Measurements from ENCODE around the gene HNRNPAB. TPM values are rescaled to one million over a fixed set of nuclear protein-coding genes. Genes with fewer than 3 reads are reported as not detected.
A peak's percentile ranks its signal among the peaks of the same experiment; 100 is the strongest.
"Not testable (repeated sequence)": the region's sequence is repeated elsewhere in the genome, so short reads cannot be mapped to it uniquely, and the experiment has no call there.

Gene HNRNPAB
- total RNA-seq, 2 experiments from 2014 or later: 185 to 215 TPM

DNA sequence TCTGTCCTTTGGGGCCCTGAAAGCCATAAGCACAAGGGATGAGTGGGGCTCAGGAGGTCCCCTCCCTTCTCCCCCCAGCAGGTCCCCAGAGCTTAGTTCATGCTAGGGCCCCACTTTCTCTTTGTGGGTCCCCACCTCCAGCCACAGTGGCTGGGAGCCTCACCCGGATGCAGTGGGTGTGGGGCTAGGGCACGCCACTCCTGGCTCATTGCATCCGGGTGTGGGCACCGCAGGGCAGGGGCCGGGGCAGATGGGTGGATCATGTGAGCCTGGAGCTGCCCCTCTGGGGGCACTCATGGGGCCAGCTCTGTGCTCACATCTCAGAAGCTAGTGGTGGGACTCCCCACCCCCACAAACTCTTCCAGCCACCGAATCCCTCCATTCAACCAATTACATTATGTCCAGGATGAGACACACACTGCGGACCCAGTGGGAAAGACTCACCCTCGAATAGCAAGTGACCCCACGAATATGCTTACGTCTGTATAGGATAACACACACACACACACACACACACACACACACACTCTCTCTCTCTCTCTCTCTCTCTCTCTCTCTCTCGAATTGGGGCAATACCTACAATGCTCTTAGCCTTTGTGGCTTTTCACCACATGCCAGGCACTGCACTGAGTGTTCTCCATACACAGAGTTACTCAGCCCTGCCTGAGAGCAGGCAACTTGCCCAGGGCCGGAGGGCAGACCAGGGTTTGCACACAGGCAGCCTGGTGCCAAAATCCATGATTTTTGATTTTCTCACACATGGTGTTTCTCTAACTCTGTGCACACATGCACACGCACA, 45.1 kb downstream of the HNRNPAB start:
- DNase-seq: peak; percentile 57
- Mint-ChIP-seq H3K27ac (peak overlapping the region; percentile 74), H3K27me3 (no peaks in the 10 kb centered on the region), H3K4me1 (peaks cover 17% of the 10 kb centered on the region), H3K9me3 (no peaks in the 10 kb centered on the region), H3K4me3 (peak overlapping the region; percentile 37), H3K36me3 (ENCODE audit: low read depth) (no peaks in the 10 kb centered on the region)
- ChIA-PET CTCF (no interaction called here), POLR2A (no interaction called here)

DNA sequence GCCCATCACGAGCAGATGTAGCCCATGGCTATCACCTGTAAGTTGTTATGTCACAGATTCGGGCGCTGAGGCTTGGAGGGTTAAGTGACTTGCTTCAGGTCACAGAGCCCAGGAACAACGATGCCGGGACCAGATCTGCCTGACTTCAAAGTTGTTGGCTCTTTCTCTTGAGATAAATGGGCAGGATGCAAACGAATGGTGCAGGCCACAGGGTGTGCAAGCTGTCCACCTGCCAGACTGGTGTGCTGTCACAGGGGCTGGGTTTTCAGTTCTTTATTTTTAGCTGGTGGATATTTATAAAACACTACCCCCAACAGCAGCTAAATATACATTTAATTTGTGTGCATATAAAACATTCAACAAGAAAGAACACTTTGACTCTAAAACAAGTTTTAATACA, 45.9 kb downstream of the HNRNPAB start:
- ChIA-PET POLR2A (no interaction called here), CTCF (no interaction called here)
- H3K36me3 Mint-ChIP-seq (ENCODE audit: low read depth): no peaks in the 10 kb centered on the region
- H3K4me1 Mint-ChIP-seq: peaks cover 17% of the 10 kb centered on the region
- no peaks in the 10 kb centered on the region for H3K27me3 Mint-ChIP-seq
- no peaks in the 10 kb centered on the region for H3K9me3 Mint-ChIP-seq
- no peak overlapping the region for H3K27ac Mint-ChIP-seq
- no peak for DNase-seq
- no peak overlapping the region for H3K4me3 Mint-ChIP-seq

DNA sequence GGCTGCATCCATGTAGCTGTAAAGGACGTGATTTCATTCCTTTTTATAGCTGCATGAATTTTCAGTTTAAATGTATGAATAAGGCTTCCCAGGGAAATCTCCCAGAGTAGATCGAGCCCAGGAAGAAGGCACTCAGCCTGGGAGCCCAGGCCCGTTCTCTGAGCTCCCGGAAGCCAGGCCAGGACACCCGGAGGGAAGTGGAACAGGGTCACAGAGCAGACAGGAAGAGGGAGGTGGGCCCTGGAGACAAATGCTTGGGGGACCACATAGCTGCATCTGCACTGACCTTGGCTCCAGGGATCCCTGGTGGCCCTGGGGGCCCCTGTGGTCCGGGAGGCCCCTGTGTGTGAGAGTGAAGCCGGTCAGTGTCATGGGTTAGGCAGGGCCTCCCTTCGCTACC, 47.9 kb downstream of the HNRNPAB start:
- POLR2A ChIA-PET: no interaction called here
- Mint-ChIP-seq H3K27ac (no peak overlapping the region), H3K36me3 (ENCODE audit: low read depth) (no peaks in the 10 kb centered on the region), H3K4me3 (no peak overlapping the region), H3K27me3 (no peaks in the 10 kb centered on the region), H3K9me3 (no peaks in the 10 kb centered on the region), H3K4me1 (peaks cover 17% of the 10 kb centered on the region)
- CTCF ChIA-PET: interaction anchor here (0.6 to 1.5 kb wide), 3 partner anchors 11 to 17 kb away, joined by 3 to 6 read pairs (median 3); no protein-coding TSS in a partner anchor
- no peak for DNase-seq

DNA sequence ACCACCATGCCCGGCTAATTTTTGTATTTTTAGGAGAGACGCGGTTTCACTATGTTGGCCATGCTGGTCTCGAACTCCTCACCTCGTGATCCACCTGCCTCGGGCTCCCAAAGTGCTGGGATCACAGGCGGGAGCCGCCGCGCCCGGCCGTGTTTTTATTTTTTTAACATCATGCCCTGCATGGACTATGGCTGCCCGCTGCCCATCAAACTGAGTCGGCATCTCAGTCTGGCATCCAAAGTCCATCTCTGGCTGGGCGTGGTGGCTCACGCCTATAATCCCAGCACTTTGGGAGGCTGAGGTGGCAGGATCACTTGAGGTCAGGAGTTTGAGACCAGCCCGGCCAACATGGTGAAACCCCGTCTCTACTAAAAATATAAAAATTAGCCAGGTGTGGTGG, 49.3 kb downstream of the HNRNPAB start:
- H3K4me1 Mint-ChIP-seq: peaks cover 11% of the 10 kb centered on the region
- CTCF ChIA-PET; H3K36me3 Mint-ChIP-seq (ENCODE audit: low read depth); DNase-seq; H3K27ac Mint-ChIP-seq; POLR2A ChIA-PET; H3K4me3 Mint-ChIP-seq; H3K9me3 Mint-ChIP-seq; H3K27me3 Mint-ChIP-seq: not testable (repeated sequence)

DNA sequence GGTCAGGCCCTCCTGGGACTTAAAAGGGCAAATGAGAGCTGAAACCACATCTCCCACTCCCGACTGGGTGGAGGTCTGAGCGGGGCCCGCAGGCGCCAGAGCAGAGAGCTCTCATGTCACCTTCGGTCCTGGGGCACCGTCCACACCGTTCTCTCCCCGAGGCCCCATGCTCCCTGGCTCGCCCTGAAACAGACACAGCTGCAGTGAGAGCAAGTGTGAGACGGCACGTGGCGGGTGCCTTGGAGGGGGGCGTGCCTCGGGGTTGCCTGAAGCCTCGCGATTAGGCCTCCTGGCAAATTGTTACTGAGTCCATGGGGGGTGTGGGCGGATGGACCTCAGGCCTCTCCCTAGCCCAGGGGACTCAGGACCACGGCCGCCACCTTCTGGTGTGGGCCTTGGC, 52.4 kb downstream of the HNRNPAB start:
- H3K27me3 Mint-ChIP-seq: no peaks in the 10 kb centered on the region
- DNase-seq: no peak

DNA sequence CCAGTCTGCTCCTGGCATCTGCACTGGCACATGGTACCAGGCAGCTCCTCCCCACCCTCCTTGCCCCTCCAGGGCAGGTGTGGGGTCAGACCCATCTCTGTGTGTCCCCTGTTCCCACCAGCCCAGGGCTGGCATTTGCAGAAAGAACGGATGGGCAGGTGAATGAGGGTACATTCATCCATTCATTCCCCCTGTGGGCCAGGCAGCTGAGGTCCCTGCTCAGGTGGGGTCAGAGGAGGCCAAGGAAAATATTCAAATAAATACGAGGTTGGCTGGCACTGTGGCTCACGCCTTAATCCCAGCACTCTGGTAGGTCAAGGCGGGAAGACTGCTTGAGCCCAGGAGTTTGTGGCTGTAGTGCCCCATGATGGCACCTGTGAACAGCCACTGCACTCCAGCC, 53.3 kb downstream of the HNRNPAB start:
- no peaks in the 10 kb centered on the region for H3K9me3 Mint-ChIP-seq
- H3K27me3 Mint-ChIP-seq: no peaks in the 10 kb centered on the region
- CTCF ChIA-PET: no interaction called here
- no peak overlapping the region for H3K4me3 Mint-ChIP-seq
- peaks cover 2% of the 10 kb centered on the region for H3K4me1 Mint-ChIP-seq
- POLR2A ChIA-PET: no interaction called here
- no peaks in the 10 kb centered on the region for H3K36me3 Mint-ChIP-seq (ENCODE audit: low read depth)
- H3K27ac Mint-ChIP-seq: no peak overlapping the region
- DNase-seq: no peak

More for the DNA sequence above, 52.4 kb downstream of the HNRNPAB start:
- ChIA-PET CTCF (no interaction called here), POLR2A (no interaction called here)
- Mint-ChIP-seq H3K27ac (no peak overlapping the region), H3K4me3 (no peak overlapping the region), H3K36me3 (ENCODE audit: low read depth) (no peaks in the 10 kb centered on the region), H3K9me3 (no peaks in the 10 kb centered on the region), H3K4me1 (peaks cover 2% of the 10 kb centered on the region)

DNA sequence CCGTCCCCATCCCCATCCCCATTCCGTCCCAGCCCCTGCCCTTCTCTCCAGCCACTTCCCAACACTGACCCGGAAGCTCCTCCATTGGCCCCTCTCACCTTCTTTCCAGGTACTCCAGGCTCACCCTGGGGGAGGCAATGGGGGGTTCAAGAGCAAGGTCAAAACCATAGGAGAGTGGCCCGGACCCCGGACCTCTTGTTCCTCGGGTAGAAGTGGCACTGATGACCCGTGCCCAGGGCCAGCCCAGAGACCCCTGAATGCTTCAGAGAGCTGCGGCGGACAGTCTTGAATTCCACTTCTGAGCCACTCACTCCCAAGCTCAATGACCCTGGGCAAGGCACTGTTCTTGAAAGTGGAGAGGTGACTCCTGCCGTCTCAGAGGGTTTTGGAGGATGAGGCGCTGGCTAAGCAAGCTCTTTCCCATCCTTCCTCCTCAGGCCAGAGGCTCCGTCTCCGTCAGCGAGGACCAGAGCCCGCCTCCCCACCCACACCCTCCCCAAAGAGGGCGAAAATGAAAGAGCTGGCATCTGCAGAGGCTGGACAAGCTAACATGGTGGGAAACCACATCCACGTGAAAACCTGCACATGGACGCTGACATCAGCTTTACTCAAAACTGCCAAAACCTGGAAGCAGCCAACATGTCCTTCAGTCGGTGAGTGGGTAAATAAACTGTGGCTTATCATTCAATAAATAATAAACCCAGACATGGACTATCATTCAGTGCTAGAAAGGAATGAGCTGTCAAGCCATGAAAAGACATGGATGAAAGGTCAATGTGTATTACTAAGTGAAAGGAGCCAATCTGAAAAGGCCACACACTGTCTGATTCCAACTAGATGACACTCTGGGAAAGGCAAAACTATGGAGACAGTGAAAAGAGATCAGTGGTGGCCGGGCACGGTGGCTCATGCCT, 55.5 kb downstream of the HNRNPAB start:
- Mint-ChIP-seq H3K27ac (no peak overlapping the region), H3K4me3 (no peak overlapping the region)
- DNase-seq: no peak

More for the DNA sequence above, 55.5 kb downstream of the HNRNPAB start:
- Mint-ChIP-seq H3K9me3 (no peaks in the 10 kb centered on the region), H3K36me3 (ENCODE audit: low read depth) (no peaks in the 10 kb centered on the region), H3K27me3 (no peaks in the 10 kb centered on the region), H3K4me1 (peaks cover 2% of the 10 kb centered on the region)
- ChIA-PET CTCF (interaction anchor here (1.7 kb wide), 1 partner anchor 25 kb away, joined by 3 read pairs; no protein-coding TSS in a partner anchor), POLR2A (no interaction called here)

Other genes starting within 250 kb of the HNRNPAB start
- not detected for gene PROP1, start 208.3 kb upstream of the HNRNPAB start, total RNA-seq
- gene N4BP3, start 91.0 kb upstream of the HNRNPAB start, total RNA-seq: 1 to 10 TPM; 1.3 to 1.5 TPM
- gene RMND5B, start 73.5 kb upstream of the HNRNPAB start, total RNA-seq: 10 to 100 TPM; 21.4 to 22.7 TPM
- gene NHP2, start 50.6 kb upstream of the HNRNPAB start, total RNA-seq: 100 to 1,000 TPM; 145 TPM
- gene GMCL2, start 17.2 kb upstream of the HNRNPAB start, total RNA-seq: not detected
- 100 to 1,000 TPM; 126 to 138 TPM for gene PHYKPL, start 28.3 kb downstream of the HNRNPAB start, total RNA-seq

All from activated CD4-positive, alpha-beta T cell treated with anti-CD3 and anti-CD28 coated beads, Interleukin-2, amount 10 ng/mL, durations not matched to agents 7 days and 5 days (primary cell).